Neuronal stem cell (in vitro differentiated cells): ENCODE results near the gene MASP1.

ENCODE experiments used
- DNase-seq: peaks from one replicate; pipeline ENCODE4 v3.0.0-alpha.2; 2013; ENCODE audit warnings: low spot score
- H2AFZ ChIP-seq: one replicate; pipeline ENCODE4 v1.6.1; 2013; ENCODE audit warnings: mild to moderate bottlenecking, low read length, inconsistent platforms
- H2AK5ac ChIP-seq: 2 replicates; pipeline ENCODE4 v1.6.1; 2013; ENCODE audit warnings: low read depth, mild to moderate bottlenecking, inconsistent platforms, low read length, moderate library complexity, mixed read lengths
- H2BK120ac ChIP-seq: 2 replicates; pipeline ENCODE4 v1.6.1; 2013; ENCODE audit warnings: low read depth, mild to moderate bottlenecking, inconsistent platforms, low read length, moderate library complexity, mixed read lengths
- H2BK12ac ChIP-seq: one replicate; pipeline ENCODE4 v1.6.1; 2013; ENCODE audit warnings: low read length, inconsistent platforms
- H2BK15ac ChIP-seq: 2 replicates; pipeline ENCODE4 v1.6.1; 2013; ENCODE audit warnings: mild to moderate bottlenecking, low read length, inconsistent platforms, mixed read lengths
- H2BK5ac ChIP-seq: one replicate; pipeline ENCODE4 v1.6.1; 2013; ENCODE audit warnings: inconsistent platforms, mild to moderate bottlenecking, low read length, moderate library complexity
- H3K14ac ChIP-seq: one replicate; pipeline ENCODE4 v1.6.1; 2013; ENCODE audit warnings: low read length, inconsistent platforms
- H3K18ac ChIP-seq: 2 replicates; pipeline ENCODE4 v1.6.1; 2013; ENCODE audit warnings: low read length, inconsistent platforms
- H3K23ac ChIP-seq: 2 replicates; pipeline ENCODE4 v1.6.1; 2013; ENCODE audit warnings: low read depth, mild to moderate bottlenecking, mixed read lengths, low read length, inconsistent platforms; ENCODE audit not compliant: poor library complexity
- H3K27ac ChIP-seq: replicated peaks from 3 replicates; pipeline ENCODE4 v1.5.1; 2013; ENCODE audit warnings: low read length, inconsistent platforms
- H3K27me3 ChIP-seq, 3 experiments: 2 replicates each; pipeline ENCODE4 v1.6.1; 2013; ENCODE audit warnings: low read length in 3 of 3, mild to moderate bottlenecking in 2 of 3, inconsistent platforms in 1 of 3, low read depth in 1 of 3, mixed read lengths in 1 of 3, moderate library complexity in 1 of 3; ENCODE audit not compliant: control insufficient read depth in 3 of 3, insufficient read depth in 3 of 3
- H3K36me3 ChIP-seq, 2 donors: replicated peaks in 1 of 2; 2 replicates each; pipeline ENCODE4 v1.6.1; 2013; ENCODE audit warnings: low read length in 2 of 2; ENCODE audit not compliant: control insufficient read depth in 2 of 2, insufficient read depth in 2 of 2
- H3K4ac ChIP-seq: 2 replicates; pipeline ENCODE4 v1.6.1; 2013; ENCODE audit warnings: inconsistent platforms, mild to moderate bottlenecking, low read length, moderate library complexity
- H3K4me1 ChIP-seq, 2 donors: 1 replicate in 1 of 2; 2 replicates in 1 of 2; pipeline ENCODE4 v1.6.1; 2013; ENCODE audit warnings: low read length in 2 of 2, low read depth in 1 of 2; ENCODE audit not compliant: control insufficient read depth in 2 of 2, insufficient read depth in 1 of 2
- H3K4me2 ChIP-seq: one replicate; pipeline ENCODE4 v1.6.1; 2013; ENCODE audit warnings: mild to moderate bottlenecking, low read length, inconsistent platforms; ENCODE audit not compliant: insufficient read depth, poor library complexity, severe bottlenecking
- H3K4me3 ChIP-seq, 2 donors: 2 replicates each; pipeline ENCODE4 v1.5.1; 2013; ENCODE audit warnings: low read length in 2 of 2, mild to moderate bottlenecking in 2 of 2, inconsistent platforms in 1 of 2, moderate library complexity in 1 of 2
- H3K79me1 ChIP-seq: one replicate; pipeline ENCODE4 v1.6.1; 2013; ENCODE audit warnings: low read depth, mild to moderate bottlenecking, inconsistent platforms, low read length, moderate library complexity
- H3K9ac ChIP-seq: one replicate; pipeline ENCODE4 v1.6.1; 2013; ENCODE audit warnings: mild to moderate bottlenecking, low read depth, low read length, inconsistent platforms; ENCODE audit not compliant: poor library complexity
- H3K9me3 ChIP-seq, 2 donors: replicated peaks in 1 of 2; 2 replicates each; pipeline versions ENCODE3 to v1.6.1; 2013; ENCODE audit warnings: low read length in 2 of 2, mild to moderate bottlenecking in 2 of 2, inconsistent platforms in 1 of 2, low read depth in 1 of 2, mixed read lengths in 1 of 2, moderate library complexity in 1 of 2; ENCODE audit not compliant: control insufficient read depth in 2 of 2, insufficient read depth in 1 of 2
- H4K8ac ChIP-seq: one replicate; pipeline ENCODE4 v1.6.1; 2013; ENCODE audit warnings: low read depth, mild to moderate bottlenecking, inconsistent platforms, low read length, moderate library complexity
- H4K91ac ChIP-seq: one replicate; pipeline ENCODE4 v1.6.1; 2013; ENCODE audit warnings: low read length, low read depth, mild to moderate bottlenecking, inconsistent platforms; ENCODE audit not compliant: poor library complexity
- WGBS, 2 donors: extraction: QIAGEN DNeasy Blood & Tissue Kit; methylation state at CpG; one replicate each; pipeline ENCODE4 v1.1.7; 2013; ENCODE audit warnings: missing lambda C conversion rate in 2 of 2, mixed read lengths in 1 of 2; ENCODE audit not compliant: insufficient read length in 2 of 2, insufficient replicate concordance in 1 of 2; ENCODE audit errors: extremely low coverage in 2 of 2; 5-methylcytosine and 5-hydroxymethylcytosine counted together

Gene MASP1

GRCh38 chr3:187237741-187238140 lies 53.8 kb downstream of the MASP1 start:
- Histone ChIP-seq H4K8ac (no peak overlapping the region), H3K4me1 (peaks cover 0 to 2% of the 10 kb centered on the region in 2 donors), H2BK120ac (no peak overlapping the region), H4K91ac (no peak overlapping the region), H3K9me3 (no peaks in the 10 kb centered on the region), H2BK12ac (no peak overlapping the region), H2AK5ac (no peak overlapping the region), H3K36me3 (no peaks in the 10 kb centered on the region), H3K4ac (no peak overlapping the region), H3K4me3 (no peak overlapping the region), H3K9ac (no peak overlapping the region), H2BK5ac (no peak overlapping the region), H3K4me2 (no peak overlapping the region), H3K23ac (no peak overlapping the region), H3K27me3 (no peaks in the 10 kb centered on the region), H3K27ac (no peak overlapping the region), H3K18ac (no peak overlapping the region), H2AFZ (no peak overlapping the region), H3K14ac (no peak overlapping the region), H2BK15ac (no peak overlapping the region), H3K79me1 (no peaks in the 10 kb centered on the region)
- DNase-seq, result no peak

GRCh38 chr3:187236962-187237361 lies 54.6 kb downstream of the MASP1 start:
- H4K8ac ChIP-seq, result no peak overlapping the region
- no CpG with 5 or more reads among the region's 1 CpG for WGBS, 2 donors
- H3K36me3 ChIP-seq, result no peaks in the 10 kb centered on the region

GRCh38 chr3:187230011-187230410 lies 61.5 kb downstream of the MASP1 start:
- H3K14ac ChIP-seq, result no peak overlapping the region
- no peaks in the 10 kb centered on the region for H3K4me1 ChIP-seq
- no peaks in the 10 kb centered on the region for H3K9me3 ChIP-seq
- H2BK120ac ChIP-seq, result no peak overlapping the region
- no peak for DNase-seq
- WGBS, 2 donors, result no CpG with 5 or more reads among the region's 1 CpG
- no peak overlapping the region for H3K4me2 ChIP-seq
- H2BK12ac ChIP-seq, result no peak overlapping the region
- H3K27me3 ChIP-seq, result no peaks in the 10 kb centered on the region
- no peak overlapping the region for H2BK15ac ChIP-seq
- H2AK5ac ChIP-seq, result no peak overlapping the region
- H2AFZ ChIP-seq, result no peak overlapping the region
- H4K91ac ChIP-seq, result no peak overlapping the region
- no peak overlapping the region for H3K23ac ChIP-seq
- H3K4ac ChIP-seq, result no peak overlapping the region
- H3K4me3 ChIP-seq, result no peak overlapping the region
- H3K79me1 ChIP-seq, result no peaks in the 10 kb centered on the region
- no peak overlapping the region for H2BK5ac ChIP-seq
- no peak overlapping the region for H3K18ac ChIP-seq
- H4K8ac ChIP-seq, result no peak overlapping the region
- no peak overlapping the region for H3K9ac ChIP-seq
- H3K36me3 ChIP-seq, result no peaks in the 10 kb centered on the region
- H3K27ac ChIP-seq, result no peak overlapping the region

More at GRCh38 chr3:187236962-187237361, 54.6 kb downstream of the MASP1 start:
- no peak for DNase-seq
- Histone ChIP-seq H3K9me3 (no peaks in the 10 kb centered on the region), H3K27me3 (no peaks in the 10 kb centered on the region), H3K18ac (no peak overlapping the region), H2AFZ (no peak overlapping the region), H3K4me2 (no peak overlapping the region), H3K27ac (no peak overlapping the region), H2BK5ac (no peak overlapping the region), H3K4me1 (no peaks in the 10 kb centered on the region), H2AK5ac (no peak overlapping the region), H3K9ac (no peak overlapping the region), H3K14ac (no peak overlapping the region), H2BK120ac (no peak overlapping the region), H3K4me3 (no peak overlapping the region), H2BK15ac (no peak overlapping the region), H3K23ac (no peak overlapping the region), H2BK12ac (no peak overlapping the region), H3K79me1 (no peaks in the 10 kb centered on the region), H3K4ac (no peak overlapping the region), H4K91ac (no peak overlapping the region)

GRCh38 chr3:187228740-187229139 lies 62.8 kb downstream of the MASP1 start:
- no peak overlapping the region for H3K27ac ChIP-seq
- H2BK5ac ChIP-seq, result no peak overlapping the region
- H3K4me2 ChIP-seq, result no peak overlapping the region
- H3K4me1 ChIP-seq, result no peaks in the 10 kb centered on the region
- H2BK15ac ChIP-seq, result no peak overlapping the region
- H3K23ac ChIP-seq, result no peak overlapping the region
- H3K18ac ChIP-seq, result no peak overlapping the region
- no peak overlapping the region for H2AFZ ChIP-seq
- H3K27me3 ChIP-seq, result no peaks in the 10 kb centered on the region
- H3K4ac ChIP-seq, result no peak overlapping the region
- no peak overlapping the region for H3K14ac ChIP-seq
- H2BK120ac ChIP-seq, result no peak overlapping the region
- H2AK5ac ChIP-seq, result no peak overlapping the region
- H3K4me3 ChIP-seq, result no peak overlapping the region
- no peaks in the 10 kb centered on the region for H3K36me3 ChIP-seq
- no peaks in the 10 kb centered on the region for H3K9me3 ChIP-seq
- no peak for DNase-seq
- H4K8ac ChIP-seq, result no peak overlapping the region
- no peak overlapping the region for H2BK12ac ChIP-seq
- no CpG with 5 or more reads among the region's 2 CpGs for WGBS, 2 donors
- no peak overlapping the region for H3K9ac ChIP-seq
- no peaks in the 10 kb centered on the region for H3K79me1 ChIP-seq
- no peak overlapping the region for H4K91ac ChIP-seq
